BE2C (cell line): Measurements from ENCODE around the gene MIX23.
"Not testable (repeated sequence)": the region's sequence is repeated elsewhere in the genome, so short reads cannot be mapped to it uniquely, and the experiment has no call there.

Experiments used
- DNase-seq: peaks from one replicate; pipeline ENCODE4 v3.0.0-alpha.2; 2020
- H3K27me3 ChIP-seq: fragments of 250-450 bp; sonication (Bioruptor Pico); 2 replicates; pipeline ENCODE4 v1.5.1; 2020; ENCODE audit warnings: mild to moderate bottlenecking
- H3K36me3 ChIP-seq: fragments of 250-450 bp; sonication (Bioruptor Pico); 2 replicates; pipeline ENCODE4 v1.5.1; 2020; ENCODE audit warnings: mild to moderate bottlenecking
- H3K4me1 ChIP-seq: fragments of 250-450 bp; sonication (Bioruptor Pico); 2 replicates; pipeline ENCODE4 v1.5.1; 2020
- H3K4me3 ChIP-seq: 2 replicates; pipeline ENCODE4 v1.5.1; 2011; ENCODE audit warnings: low read depth, low read length
- H3K9me3 ChIP-seq: fragments of 250-450 bp; sonication (Bioruptor Pico); 2 replicates; pipeline ENCODE4 v1.5.1; 2020
- CTCF ChIP-seq: IDR thresholded peaks from 2 replicates; pipeline ENCODE4 v1.5.1; 2012; ENCODE audit warnings: mild to moderate bottlenecking, low read depth, low read length

The MIX23 gene

DNA sequence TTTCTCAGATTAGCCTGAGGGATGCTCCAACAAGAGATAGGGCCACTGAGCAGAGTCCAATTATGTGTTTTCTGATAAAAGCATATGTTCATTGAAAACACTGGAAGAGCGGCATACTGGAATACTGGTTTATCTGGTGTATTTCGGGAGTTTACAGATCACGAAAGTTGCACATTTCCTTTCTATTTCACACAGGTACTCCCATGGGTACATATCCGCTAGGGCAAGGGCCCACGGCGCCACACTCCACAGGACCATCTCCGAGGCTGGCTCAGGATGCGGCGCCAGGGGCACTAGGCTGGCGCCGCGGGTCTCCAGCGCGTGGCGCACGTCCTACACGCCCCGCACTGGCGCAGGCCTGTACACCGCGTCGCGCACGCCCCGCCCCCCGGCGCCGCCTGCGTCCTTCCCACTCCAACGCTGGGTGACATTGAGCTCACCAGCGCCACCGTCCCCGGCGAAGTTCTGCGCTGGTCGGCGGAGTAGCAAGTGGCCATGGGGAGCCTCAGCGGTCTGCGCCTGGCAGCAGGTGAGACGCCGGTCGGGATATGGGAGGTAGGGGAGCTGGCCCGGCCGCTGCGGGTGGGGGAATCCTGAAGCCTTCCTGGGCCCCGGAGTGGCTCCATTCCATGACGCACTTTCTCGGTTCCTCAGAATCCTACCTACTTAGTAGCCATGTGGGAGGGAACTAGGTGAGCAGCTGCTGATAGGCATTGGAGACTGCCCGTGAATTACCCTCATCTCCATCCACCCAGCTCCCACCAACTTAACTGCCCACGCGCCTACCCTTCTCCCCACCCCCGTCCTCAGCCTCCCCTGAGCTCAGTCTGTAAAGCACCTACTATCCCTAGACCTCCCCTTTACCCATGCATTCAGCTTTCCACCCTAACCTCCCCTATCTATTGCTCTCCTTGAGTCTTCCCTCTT, 1.0 kb upstream of the MIX23 start, which contains the start of gene FAM162A:
Gene FAM162A, plus strand, starts transcription at position 412 of the 927 bp plus-strand sequence. Its CDS starts 84 bp downstream, at position 496.
- Histone ChIP-seq H3K27me3 (no peaks in the 10 kb centered on the region), H3K4me3 (peak within 1 kb of the TSS; percentile 96), H3K4me1 (no peaks in the 10 kb centered on the region), H3K9me3 (no peaks in the 10 kb centered on the region), H3K36me3 (no peaks in the 10 kb centered on the region)
- peak; percentile 98 for DNase-seq
- TF ChIP-seq CTCF = peak; percentile 60

DNA sequence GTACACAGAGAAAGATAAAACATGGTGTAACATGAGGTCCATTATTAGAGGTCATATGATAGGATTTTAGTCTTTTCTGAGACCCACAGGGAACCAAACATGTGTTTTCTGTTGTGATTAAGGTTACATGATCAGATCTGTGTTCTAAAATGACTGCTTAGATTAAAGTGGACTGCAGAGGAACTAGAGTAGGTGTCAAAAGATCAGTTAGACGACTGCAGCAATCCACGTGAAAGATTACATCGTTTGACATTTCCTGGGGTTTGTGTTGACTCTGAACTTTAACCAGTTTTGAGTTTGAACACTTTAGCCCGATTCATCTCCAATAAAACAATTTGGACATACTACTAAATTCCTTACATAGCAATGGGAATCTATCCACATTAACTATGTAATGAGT, 5.1 kb downstream of the MIX23 start:
- DNase-seq = no peak
- Histone ChIP-seq H3K36me3 (peaks cover 4% of the 10 kb centered on the region; the same call in 1 of the 2 replicates), H3K27me3 (no peaks in the 10 kb centered on the region), H3K4me3 (no peak overlapping the region), H3K4me1 (no peaks in the 10 kb centered on the region), H3K9me3 (no peaks in the 10 kb centered on the region)
- TF ChIP-seq CTCF = no peak

- peaks cover 21% of the 10 kb centered on the region for H3K36me3 ChIP-seq
- H3K4me1 ChIP-seq = no peaks in the 10 kb centered on the region
- no peak overlapping the region for H3K4me3 ChIP-seq
- DNase-seq = no peak
- H3K9me3 ChIP-seq = no peaks in the 10 kb centered on the region
- no peak for TF ChIP-seq CTCF
- H3K27me3 ChIP-seq = no peaks in the 10 kb centered on the region
Observed at GRCh38 chr3:122374034-122374433, 9.0 kb downstream of the MIX23 start.

GRCh38 chr3:122366379-122366749, 16.7 kb downstream of the MIX23 start:
- Histone ChIP-seq H3K27me3 (no peaks in the 10 kb centered on the region), H3K4me1 (no peaks in the 10 kb centered on the region), H3K4me3 (no peak overlapping the region), H3K36me3 (peaks cover 54% of the 10 kb centered on the region), H3K9me3 (no peaks in the 10 kb centered on the region)
- DNase-seq = no peak
- no peak for TF ChIP-seq CTCF

- H3K4me3 ChIP-seq, H3K4me1 ChIP-seq, H3K9me3 ChIP-seq, DNase-seq, H3K27me3 ChIP-seq: not testable (repeated sequence)
- peaks cover 48% of the 10 kb centered on the region for H3K36me3 ChIP-seq
Observed at GRCh38 chr3:122365582-122366378, 17.3 kb downstream of the MIX23 start.

DNA sequence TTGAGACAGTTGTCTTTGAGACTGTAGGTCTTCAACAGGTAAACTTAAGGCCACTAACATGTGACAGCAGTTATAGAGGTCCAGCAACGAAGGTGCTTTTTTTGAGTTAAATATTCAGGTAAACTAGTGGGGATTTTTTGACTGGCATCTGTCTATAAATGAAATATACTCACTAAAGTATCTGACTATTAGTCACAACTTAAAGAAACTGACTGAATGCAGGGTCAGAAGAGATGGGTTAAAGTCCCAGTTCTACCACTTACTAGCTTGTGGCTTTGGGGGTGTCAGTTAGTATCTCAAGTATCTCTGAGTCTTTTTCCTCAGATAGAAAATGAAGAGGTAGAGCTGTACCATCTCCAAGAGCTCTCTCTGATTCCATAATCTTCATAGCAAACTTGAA, 18.0 kb downstream of the MIX23 start:
- Histone ChIP-seq H3K9me3 (no peaks in the 10 kb centered on the region), H3K27me3 (no peaks in the 10 kb centered on the region), H3K36me3 (peaks cover 43% of the 10 kb centered on the region), H3K4me1 (no peaks in the 10 kb centered on the region), H3K4me3 (no peak overlapping the region)
- DNase-seq = no peak
- no peak for TF ChIP-seq CTCF
